Panc1 (cell line): Measurements from ENCODE around the gene ZNF32.

Experiments used
- CTCF ChIP-seq: fragments of 450-650 bp; IDR thresholded peaks from 2 replicates; pipeline ENCODE4 v1.5.1; 2017; ENCODE audit warnings: mild to moderate bottlenecking
- REST ChIP-seq, 2 experiments: IDR thresholded peaks; 2 replicates each; pipeline ENCODE4 v1.6.1; 2011 to 2012; ENCODE audit warnings: low read depth in 2 of 2, control low read depth in 1 of 2, low read length in 1 of 2, mild to moderate bottlenecking in 1 of 2, moderate library complexity in 1 of 2; ENCODE audit not compliant: insufficient read depth in 1 of 2

- no peak for TF ChIP-seq REST (IDR thresholded peaks at IDR 0.05; ENCODE audit: insufficient read depth in 1 of 2, low read depth in 2 of 2, low read length in 1 of 2)
- no peak for TF ChIP-seq CTCF
Measured at GRCh38 chr10:43627942-43628341, 20.7 kb downstream of the ZNF32 start.
